CD4-positive, alpha-beta T cell treated with Interleukin-15 for 1 hour (primary cell): ENCODE results near the gene MSGN1.

ENCODE experiments used
- DNase-seq: peaks from one replicate; pipeline ENCODE4 v3.0.0-alpha.2; 2020

The MSGN1 gene, protein sequence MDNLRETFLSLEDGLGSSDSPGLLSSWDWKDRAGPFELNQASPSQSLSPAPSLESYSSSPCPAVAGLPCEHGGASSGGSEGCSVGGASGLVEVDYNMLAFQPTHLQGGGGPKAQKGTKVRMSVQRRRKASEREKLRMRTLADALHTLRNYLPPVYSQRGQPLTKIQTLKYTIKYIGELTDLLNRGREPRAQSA

DNA sequence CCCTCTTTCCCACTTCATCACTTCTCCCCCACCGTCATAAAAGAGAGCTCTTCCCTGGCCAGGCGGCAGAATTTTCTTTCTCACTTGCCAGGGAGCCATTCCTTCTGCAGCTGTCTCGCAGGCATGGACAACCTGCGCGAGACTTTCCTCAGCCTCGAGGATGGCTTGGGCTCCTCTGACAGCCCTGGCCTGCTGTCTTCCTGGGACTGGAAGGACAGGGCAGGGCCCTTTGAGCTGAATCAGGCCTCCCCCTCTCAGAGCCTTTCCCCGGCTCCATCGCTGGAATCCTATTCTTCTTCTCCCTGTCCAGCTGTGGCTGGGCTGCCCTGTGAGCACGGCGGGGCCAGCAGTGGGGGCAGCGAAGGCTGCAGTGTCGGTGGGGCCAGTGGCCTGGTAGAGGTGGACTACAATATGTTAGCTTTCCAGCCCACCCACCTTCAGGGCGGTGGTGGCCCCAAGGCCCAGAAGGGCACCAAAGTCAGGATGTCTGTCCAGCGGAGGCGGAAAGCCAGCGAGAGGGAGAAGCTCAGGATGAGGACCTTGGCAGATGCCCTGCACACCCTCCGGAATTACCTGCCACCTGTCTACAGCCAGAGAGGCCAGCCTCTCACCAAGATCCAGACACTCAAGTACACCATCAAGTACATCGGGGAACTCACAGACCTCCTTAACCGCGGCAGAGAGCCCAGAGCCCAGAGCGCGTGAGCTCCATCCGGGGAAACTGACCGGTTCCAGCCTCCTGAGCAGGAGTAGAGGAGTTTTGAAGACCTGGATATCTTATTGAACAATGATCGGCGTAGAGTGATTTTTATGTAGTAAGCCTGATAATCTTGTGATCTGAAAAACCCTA lies at the start of gene MSGN1:
MSGN1 (plus strand) TSS at position 65 of the 850 bp plus-strand sequence; CDS start at position 124, 59 bp downstream.
- no peak for DNase-seq

- no peak for DNase-seq
These were observed 47.4 kb upstream of the MSGN1 start for GRCh38 chr2:17768894-17769293.

DNA sequence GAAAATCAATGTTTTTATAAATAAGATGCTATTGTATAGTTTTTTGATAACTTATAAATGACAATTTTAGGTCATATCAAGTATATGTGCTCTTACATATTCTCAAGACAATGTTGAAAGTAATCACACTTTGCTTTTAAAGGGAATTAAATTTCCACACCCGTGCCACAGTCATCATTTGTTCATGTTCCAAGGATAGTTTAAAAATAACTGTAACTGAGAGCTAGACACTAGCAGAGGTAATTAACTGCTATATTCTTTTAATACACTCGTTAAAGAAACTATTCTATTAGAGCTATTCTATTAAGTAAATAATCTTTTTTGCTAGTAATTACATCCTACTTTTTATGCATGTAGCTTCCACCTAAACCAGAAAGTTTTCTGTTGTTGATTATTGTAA lies 44.3 kb upstream of the MSGN1 start:
- no peak for DNase-seq

GRCh38 chr2:17772532-17772931 lies 43.7 kb upstream of the MSGN1 start:
- no peak for DNase-seq

GRCh38 chr2:17780546-17780945 lies 35.7 kb upstream of the MSGN1 start:
- DNase-seq = no peak

GRCh38 chr2:17781482-17781881 lies 34.8 kb upstream of the MSGN1 start:
- DNase-seq = no peak

GRCh38 chr2:17786727-17787126 lies 29.5 kb upstream of the MSGN1 start:
- no peak for DNase-seq

DNA sequence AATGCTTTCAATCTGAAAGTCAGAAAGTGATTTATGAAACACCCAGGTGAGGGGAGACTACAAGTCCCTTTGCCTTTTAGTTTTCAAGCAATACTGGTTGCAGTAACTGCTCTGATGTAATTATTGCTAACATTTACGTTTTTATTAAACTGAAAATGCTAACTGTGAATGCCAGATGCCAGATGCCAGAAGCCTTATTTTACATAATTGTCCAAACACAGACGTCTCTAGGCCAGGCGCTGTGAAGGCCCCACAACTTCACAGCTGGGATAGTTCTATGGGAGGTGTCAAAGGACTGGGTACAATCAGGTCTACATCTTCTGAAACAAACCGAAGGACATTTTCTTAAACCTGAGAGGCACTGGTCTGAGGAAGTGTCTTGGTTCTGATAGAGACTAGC lies 27.5 kb upstream of the MSGN1 start:
- DNase-seq = no peak

DNA sequence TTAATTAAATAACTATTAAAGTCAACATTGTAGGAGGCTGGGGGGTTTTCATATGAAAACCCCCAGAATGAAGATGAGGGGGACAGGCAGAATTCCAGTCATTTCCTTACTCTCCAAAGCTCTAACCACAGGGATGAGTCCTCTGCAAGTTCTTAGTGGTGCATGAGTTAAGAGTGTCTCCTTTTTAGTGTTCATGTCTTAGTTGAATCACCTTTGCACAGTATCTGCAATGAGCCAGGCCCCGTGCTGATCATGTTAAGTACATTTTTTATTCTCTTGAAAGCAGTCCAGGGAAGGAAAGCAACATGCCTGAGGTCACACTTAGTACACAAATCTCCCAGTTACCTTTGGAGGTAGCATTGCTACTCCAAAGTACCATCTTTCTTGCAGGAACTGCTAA lies 25.7 kb upstream of the MSGN1 start:
- no peak for DNase-seq

- DNase-seq = no peak
These were observed 25.0 kb upstream of the MSGN1 start for GRCh38 chr2:17791121-17791816.

DNA sequence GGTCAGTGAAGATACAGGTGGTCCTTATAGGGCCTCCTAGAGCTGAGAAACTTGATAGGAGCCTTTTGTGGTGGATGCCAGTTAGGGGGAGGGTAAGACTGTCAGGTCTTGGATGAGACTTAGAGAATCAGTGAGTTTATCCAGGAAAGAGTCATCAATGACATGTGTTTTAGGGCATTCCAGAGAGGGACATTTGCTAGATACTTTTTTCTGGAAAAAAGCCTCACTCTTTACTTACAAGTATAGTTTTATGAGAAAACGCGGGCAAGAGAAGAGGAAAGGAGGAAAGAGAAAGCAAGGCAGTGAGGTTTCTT lies 24.5 kb upstream of the MSGN1 start:
- no peak for DNase-seq

DNA sequence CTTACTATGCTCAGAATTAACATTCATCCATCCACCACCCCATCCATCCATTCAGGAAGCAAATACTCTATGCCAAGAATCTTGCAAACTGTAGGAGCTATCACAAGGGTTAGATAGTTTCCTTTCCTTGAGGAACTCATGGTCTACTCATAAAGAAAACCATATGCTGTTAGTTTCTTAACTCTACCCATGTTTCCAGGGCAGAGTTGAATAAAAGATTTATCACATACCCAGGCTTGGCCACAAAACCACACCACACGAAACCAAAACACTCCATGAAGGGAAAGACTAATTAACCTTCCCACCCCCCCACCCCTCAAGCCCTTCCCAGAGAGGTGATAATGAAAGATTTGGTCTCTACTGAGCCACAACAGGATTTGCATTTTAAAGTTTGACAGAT lies 23.7 kb upstream of the MSGN1 start:
- DNase-seq = no peak

GRCh38 chr2:17793296-17793695 lies 23.0 kb upstream of the MSGN1 start:
- DNase-seq = no peak

DNA sequence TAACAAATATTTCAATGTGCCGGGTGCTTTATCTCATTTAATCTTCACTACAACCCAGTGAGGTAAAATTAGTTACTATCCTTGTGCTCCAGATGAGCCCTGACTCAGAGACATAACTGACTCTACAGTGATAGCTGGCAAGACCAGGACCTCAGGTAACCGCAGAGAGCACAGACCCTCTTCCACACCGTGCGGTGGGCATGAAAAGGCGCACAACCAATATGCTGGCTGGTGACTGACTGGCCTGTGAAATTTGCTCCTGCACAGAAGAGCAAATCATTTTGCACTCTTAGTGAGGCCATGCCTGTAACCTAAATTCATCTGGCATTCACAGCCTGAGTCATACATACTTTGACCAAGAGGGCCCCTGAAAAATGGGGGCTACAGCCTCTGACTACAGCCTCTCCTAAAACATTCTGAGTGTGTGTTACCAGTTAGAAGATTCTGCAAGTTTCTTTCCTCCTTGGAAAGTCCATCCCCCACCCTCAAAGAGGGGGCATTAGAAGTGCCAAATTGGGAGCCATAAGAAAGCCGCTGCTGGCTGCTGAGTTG lies 22.4 kb upstream of the MSGN1 start:
- DNase-seq = no peak

- no peak for DNase-seq
These were observed 21.0 kb upstream of the MSGN1 start for GRCh38 chr2:17795309-17795708.

DNA sequence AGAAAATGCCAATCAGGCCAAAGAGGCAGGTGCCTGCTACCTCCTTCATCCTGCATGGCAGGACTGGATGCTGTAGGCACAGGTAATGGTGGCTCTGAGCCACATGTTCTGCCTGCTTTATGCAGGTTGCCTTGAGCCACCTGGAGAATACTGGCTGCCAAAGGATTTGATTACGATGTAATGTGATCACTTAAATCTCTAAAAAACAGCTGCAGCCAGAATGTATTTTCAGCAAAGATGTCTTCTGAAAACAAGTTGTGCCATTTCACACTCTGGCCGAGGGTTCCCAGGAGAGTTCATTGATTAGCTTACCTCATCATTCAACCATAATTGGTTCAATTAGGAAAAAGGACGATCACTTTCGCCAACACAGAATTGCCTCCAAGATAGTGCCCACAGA lies 17.9 kb upstream of the MSGN1 start:
- DNase-seq = no peak

DNA sequence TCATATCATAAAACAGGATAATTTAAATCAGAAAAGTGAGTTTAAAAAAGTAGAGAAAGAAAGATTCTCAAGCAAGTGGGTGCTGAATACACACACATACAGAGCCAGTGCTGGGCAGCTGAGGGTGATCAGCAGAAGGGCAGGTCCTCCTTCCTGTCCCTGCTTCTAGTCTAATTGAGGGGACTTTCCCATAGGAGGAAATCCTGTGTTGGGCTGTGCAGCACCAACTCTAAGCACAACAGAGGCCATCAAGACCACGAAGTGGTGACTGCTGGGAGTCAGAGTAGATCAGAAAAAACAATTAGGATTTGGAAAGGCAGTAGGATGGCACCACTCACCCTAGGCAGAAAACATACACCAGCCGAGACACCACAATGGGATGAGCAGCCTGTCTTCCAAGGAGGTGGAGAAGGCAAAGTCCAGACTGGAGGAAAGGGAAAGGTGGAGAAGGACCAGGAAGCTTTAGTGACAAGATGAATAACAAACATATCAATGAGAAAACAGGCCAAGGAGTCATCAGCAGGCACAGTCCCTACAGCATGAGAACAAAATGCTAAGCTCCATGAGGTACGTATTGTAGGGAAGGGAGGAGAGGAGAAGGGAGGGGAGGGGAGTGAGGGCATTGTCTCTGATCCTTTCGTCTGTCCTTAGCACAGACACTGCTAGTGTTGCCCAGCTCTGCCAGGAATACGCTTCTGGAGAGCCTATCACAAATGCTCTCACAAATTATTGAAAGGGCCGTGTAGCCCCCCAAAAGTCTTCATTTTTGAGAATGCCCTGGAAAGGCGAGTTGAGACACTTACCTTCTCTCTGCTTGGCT lies 16.7 kb upstream of the MSGN1 start:
- DNase-seq = no peak

- no peak for DNase-seq
These were observed 16.0 kb upstream of the MSGN1 start for GRCh38 chr2:17800219-17800618.

DNA sequence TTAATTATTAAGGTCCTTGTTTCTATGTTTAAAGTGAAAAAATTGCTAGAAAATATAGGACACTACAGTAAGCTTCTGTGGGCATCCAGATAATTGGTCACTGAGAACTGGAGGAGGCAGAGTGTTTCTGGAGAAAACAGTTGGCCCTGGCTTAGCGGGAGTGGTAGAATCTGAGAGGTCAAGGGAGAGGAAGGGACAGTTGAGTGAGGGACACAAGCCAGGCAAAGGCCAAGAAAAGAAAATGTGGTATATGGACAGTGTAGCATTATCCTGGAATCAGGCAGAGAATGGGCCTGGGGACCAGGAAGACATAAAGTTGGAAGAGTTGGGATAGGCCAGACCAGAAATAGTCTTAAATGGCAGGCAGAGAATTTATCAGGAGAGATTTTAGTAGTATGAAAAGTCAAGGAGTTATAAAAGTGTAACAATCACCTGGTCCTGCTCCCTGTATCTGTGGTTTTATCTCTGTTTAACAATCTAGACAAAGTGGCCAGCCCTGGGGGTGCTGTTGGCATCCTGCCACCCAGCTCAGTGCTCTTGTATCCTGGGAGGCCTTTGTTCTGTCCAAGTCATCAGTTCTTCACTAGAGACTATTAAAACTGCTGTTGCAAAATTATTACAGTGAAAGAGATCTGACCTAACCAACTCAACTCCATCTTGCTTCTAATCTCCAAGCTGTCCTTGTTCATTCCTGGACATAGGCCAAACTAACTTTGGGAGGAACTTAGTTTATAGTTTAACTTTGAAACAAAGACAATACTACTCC lies 15.4 kb upstream of the MSGN1 start:
- DNase-seq = no peak

GRCh38 chr2:17803497-17803896 lies 12.8 kb upstream of the MSGN1 start:
- DNase-seq = no peak

DNA sequence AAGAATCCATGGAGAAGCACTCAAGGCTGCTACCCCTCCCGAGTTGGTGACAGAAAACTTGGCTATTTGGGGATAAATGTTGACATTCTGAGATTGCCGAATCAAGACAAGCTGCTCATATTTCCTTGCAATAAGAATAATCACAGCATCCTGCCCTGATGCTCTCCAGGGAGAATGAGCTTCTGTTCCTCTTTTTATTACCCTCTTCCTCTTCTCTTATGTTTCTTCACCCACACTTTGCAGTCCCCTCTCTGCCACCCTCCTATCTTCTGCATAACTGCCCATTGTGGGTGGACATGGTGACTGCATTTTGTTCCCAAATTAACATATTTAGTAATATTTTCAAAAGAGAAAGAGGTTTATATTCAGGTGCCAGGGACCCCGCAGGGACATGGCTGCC lies 11.9 kb upstream of the MSGN1 start:
- DNase-seq = peak; percentile 40

GRCh38 chr2:17805166-17805565 lies 11.1 kb upstream of the MSGN1 start:
- no peak for DNase-seq
